NB4 (cell line): Measurements from ENCODE around the gene PPM1K.

ENCODE experiments used
- DNase-seq: peaks from one replicate; pipeline ENCODE4 v3.0.0; 2010; ENCODE audit warnings: low read depth
- H3K4me3 ChIP-seq: one replicate; pipeline ENCODE4 v1.5.1; 2011; ENCODE audit warnings: mild to moderate bottlenecking, low read depth, low read length, moderate library complexity
- CTCF ChIP-seq: IDR thresholded peaks from one replicate; pipeline ENCODE4 v1.5.1; 2012; ENCODE audit warnings: low read depth, low read length
- MAX ChIP-seq: IDR thresholded peaks from 2 replicates; pipeline ENCODE4 v1.6.1; 2011; ENCODE audit warnings: low read depth, low read length
- MYC ChIP-seq: IDR thresholded peaks from 2 replicates; pipeline ENCODE4 v1.6.1; 2011; ENCODE audit warnings: low read depth, low read length
- POLR2A ChIP-seq: IDR thresholded peaks from 2 replicates; pipeline ENCODE4 v1.6.1; 2011; ENCODE audit warnings: mild to moderate bottlenecking; ENCODE audit not compliant: insufficient read length; ENCODE audit errors: extremely low read depth

Gene PPM1K

GRCh38 chr4:88246600-88246999, 37.8 kb downstream of the PPM1K start:
- no peak for DNase-seq
- TF ChIP-seq CTCF (no peak), MYC (no peak), MAX (no peak), POLR2A (no peak)
- no peak overlapping the region for H3K4me3 ChIP-seq

DNA sequence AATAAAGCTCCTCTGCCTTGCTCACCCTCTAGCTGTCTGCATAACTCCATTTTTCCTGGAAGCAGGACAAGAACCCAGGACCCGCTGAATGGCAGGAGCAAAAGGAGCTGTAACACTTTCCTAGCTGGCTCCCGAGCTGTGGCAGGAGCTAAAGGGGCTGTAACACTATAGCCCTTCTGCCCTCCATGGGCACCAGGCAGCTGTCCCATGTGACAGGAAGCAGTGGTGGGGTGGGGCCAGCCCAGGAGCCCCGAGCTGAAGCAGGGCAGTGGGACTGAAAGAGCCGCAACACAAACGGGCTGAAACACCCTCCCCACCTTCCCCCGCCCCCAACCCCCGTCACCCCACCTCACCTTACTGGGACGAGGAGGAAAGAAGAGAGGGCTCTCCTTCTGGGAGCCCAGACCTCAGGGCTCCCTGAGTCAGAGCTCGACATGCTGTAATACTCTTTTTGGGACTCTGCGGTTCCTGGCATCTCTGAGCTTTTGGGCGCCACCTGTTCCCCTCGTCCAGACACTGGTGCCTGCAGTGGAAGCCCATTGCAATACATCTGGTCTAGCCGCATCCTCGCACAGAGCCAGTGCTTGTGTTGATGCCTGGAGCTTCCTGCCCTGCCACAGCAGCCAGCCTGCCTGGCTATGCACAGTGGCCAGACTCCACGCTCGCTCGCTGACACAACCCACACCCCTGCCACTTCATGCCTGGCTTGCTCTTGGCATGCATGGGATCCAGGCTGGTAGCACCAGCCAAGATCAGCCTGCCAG, 39.4 kb downstream of the PPM1K start:
- DNase-seq: no peak
- H3K4me3 ChIP-seq: no peak overlapping the region
- TF ChIP-seq CTCF (no peak), MYC (no peak), MAX (no peak), POLR2A (no peak)

DNA sequence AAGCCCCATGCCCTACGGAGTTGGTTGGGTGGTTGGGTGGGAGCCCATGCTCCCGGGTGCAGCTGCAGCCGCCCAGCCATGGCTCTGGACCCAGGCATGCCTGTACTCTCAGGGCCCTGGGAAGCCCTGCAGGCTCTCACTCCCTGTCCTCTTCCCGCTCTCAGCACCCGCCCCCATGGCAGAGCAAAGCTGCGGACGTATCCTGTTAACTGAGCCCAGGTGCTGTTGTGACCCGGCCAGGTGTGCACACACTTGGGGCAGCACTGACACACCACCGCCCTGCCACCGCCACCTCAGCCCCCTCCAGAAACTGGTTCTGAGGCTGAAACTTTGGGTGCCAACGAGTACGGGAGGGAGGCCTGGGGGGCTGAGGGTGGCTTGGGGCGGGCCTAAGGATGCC, 40.3 kb downstream of the PPM1K start:
- H3K4me3 ChIP-seq: no peak overlapping the region
- no peak for DNase-seq
- no peak for TF ChIP-seq MYC
- no peak for TF ChIP-seq MAX
- no peak for TF ChIP-seq POLR2A
- no peak for TF ChIP-seq CTCF

DNA sequence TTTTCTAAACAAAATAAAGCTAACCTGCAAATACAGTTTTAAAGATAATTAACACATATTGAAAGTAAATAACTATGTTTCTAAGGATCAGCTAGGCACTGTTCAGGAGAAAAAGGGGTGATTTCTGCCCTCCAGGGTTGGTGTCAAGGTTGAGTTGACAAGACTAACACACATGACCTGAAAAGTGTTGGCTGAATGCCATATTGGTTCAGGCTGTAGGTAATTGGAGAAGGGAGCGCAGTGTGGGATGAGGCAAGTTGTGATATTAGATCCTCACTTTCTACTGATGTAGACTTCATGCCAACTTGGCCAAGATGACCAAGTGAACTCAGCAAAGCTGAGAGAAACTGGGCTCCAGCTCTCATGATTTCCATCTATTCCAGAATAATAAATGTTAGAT, 42.2 kb downstream of the PPM1K start:
- no peak overlapping the region for H3K4me3 ChIP-seq
- no peak for DNase-seq
- TF ChIP-seq POLR2A: no peak
- TF ChIP-seq MAX: no peak
- TF ChIP-seq CTCF: no peak
- TF ChIP-seq MYC: no peak

GRCh38 chr4:88240297-88240714, 44.1 kb downstream of the PPM1K start:
- H3K4me3 ChIP-seq: no peak overlapping the region
- DNase-seq: no peak
- TF ChIP-seq MAX (no peak), POLR2A (no peak), CTCF (no peak), MYC (no peak)
